Transverse colon (tissue), 3 donors: Measurements from ENCODE around the gene SLC6A9.

Source experiments
- EP300 ChIP-seq: sonication (generic); formaldehyde crosslinking; IDR thresholded peaks from one replicate; pipeline ENCODE4 v1.6.1; 2017; ENCODE audit warnings: antibody characterized with exemption, low read depth
- POLR2A ChIP-seq: fragments of 450-650 bp; IDR thresholded peaks from one replicate; pipeline ENCODE4 v1.6.1; 2016; ENCODE audit warnings: antibody characterized with exemption, mild to moderate bottlenecking, moderate library complexity
- TF ChIP-seq, protein P1 (sequence below), 5 experiments: fragments of 200-600 bp in 3 of 5; fragments of 450-650 bp in 2 of 5; sonication (generic) in 3 of 5; IDR thresholded peaks; 1 replicate in 2 of 5; 2 replicates in 3 of 5; pipeline ENCODE4 v1.5.1; 2016 to 2017; ENCODE audit warnings: antibody characterized with exemption in 5 of 5, inconsistent platforms in 3 of 5, mild to moderate bottlenecking in 2 of 5, moderate library complexity in 1 of 5

- TF ChIP-seq, protein P1, sequence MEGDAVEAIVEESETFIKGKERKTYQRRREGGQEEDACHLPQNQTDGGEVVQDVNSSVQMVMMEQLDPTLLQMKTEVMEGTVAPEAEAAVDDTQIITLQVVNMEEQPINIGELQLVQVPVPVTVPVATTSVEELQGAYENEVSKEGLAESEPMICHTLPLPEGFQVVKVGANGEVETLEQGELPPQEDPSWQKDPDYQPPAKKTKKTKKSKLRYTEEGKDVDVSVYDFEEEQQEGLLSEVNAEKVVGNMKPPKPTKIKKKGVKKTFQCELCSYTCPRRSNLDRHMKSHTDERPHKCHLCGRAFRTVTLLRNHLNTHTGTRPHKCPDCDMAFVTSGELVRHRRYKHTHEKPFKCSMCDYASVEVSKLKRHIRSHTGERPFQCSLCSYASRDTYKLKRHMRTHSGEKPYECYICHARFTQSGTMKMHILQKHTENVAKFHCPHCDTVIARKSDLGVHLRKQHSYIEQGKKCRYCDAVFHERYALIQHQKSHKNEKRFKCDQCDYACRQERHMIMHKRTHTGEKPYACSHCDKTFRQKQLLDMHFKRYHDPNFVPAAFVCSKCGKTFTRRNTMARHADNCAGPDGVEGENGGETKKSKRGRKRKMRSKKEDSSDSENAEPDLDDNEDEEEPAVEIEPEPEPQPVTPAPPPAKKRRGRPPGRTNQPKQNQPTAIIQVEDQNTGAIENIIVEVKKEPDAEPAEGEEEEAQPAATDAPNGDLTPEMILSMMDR (IDR thresholded peaks at IDR 0.05): no peak
- TF ChIP-seq EP300 (no peak), POLR2A (no peak)
Measured at GRCh38 chr1:44034423-44034822, 3.2 kb upstream of the SLC6A9 start.
